ENCODE results near the gene WWC2.

Gene WWC2

GRCh38 chr4:183262776-183263100 is 163.7 kb downstream of the WWC2 start:
- H3K4me2 ChIP-seq (ENCODE audit: low read depth, low read length, poor library complexity, severe bottlenecking): peak overlapping the region; percentile 23
- H3F3A ChIP-seq (ENCODE audit: low read depth): no peaks in the 10 kb centered on the region
- no peaks in the 10 kb centered on the region for H3K9me3 ChIP-seq (ENCODE audit: insufficient read depth, low read depth, low read length)
- H3K9ac ChIP-seq (ENCODE audit: low read depth, low read length, poor library complexity, severe bottlenecking): no peak overlapping the region
- H3K4me3 ChIP-seq (ENCODE audit: low read length, poor library complexity, severe bottlenecking): no peak overlapping the region
- H2AFZ ChIP-seq (ENCODE audit: low read length): peak overlapping the region; percentile 83
- no peaks in the 10 kb centered on the region for H3K9me2 ChIP-seq (replicated peaks; ENCODE audit: low read depth, low read length)
- H3K27me3 ChIP-seq (ENCODE audit: insufficient read depth, low read length, poor library complexity, severe bottlenecking): no peaks in the 10 kb centered on the region
- TF ChIP-seq EZH2phosphoT487 (IDR thresholded peaks at IDR 0.05; ENCODE audit: borderline replicate concordance) (no peak), CTCF (conservative IDR thresholded peaks at IDR 0.05; ENCODE audit: low read length) (no peak)
- no peaks in the 10 kb centered on the region for H3K36me3 ChIP-seq (ENCODE audit: insufficient read depth, low read length)
- no peaks in the 10 kb centered on the region for H3K79me2 ChIP-seq (ENCODE audit: insufficient read depth, low read length)
- H3K4me1 ChIP-seq (ENCODE audit: insufficient read depth, low read length, poor library complexity, severe bottlenecking): peaks cover 3% of the 10 kb centered on the region
- H4K20me1 ChIP-seq (ENCODE audit: insufficient read depth, low read length, poor library complexity, severe bottlenecking): no peaks in the 10 kb centered on the region

GRCh38 chr4:183263787-183264386 is 164.8 kb downstream of the WWC2 start:
- no peak overlapping the region for H2AFZ ChIP-seq (ENCODE audit: low read length)
- H3K9ac ChIP-seq (ENCODE audit: low read depth, low read length, poor library complexity, severe bottlenecking): no peak overlapping the region
- H3K4me3 ChIP-seq (ENCODE audit: low read length, poor library complexity, severe bottlenecking): no peak overlapping the region
- TF ChIP-seq EZH2phosphoT487 (IDR thresholded peaks at IDR 0.05; ENCODE audit: borderline replicate concordance): no peak
- no peak for TF ChIP-seq CTCF (conservative IDR thresholded peaks at IDR 0.05; ENCODE audit: low read length)
- no peaks in the 10 kb centered on the region for H4K20me1 ChIP-seq (ENCODE audit: insufficient read depth, low read length, poor library complexity, severe bottlenecking)
- H3K79me2 ChIP-seq (ENCODE audit: insufficient read depth, low read length): no peaks in the 10 kb centered on the region
- H3K36me3 ChIP-seq (ENCODE audit: insufficient read depth, low read length): no peaks in the 10 kb centered on the region
- no peaks in the 10 kb centered on the region for H3K9me2 ChIP-seq (replicated peaks; ENCODE audit: low read depth, low read length)
- no peaks in the 10 kb centered on the region for H3K27me3 ChIP-seq (ENCODE audit: insufficient read depth, low read length, poor library complexity, severe bottlenecking)
- H3F3A ChIP-seq (ENCODE audit: low read depth): no peaks in the 10 kb centered on the region
- H3K4me1 ChIP-seq (ENCODE audit: insufficient read depth, low read length, poor library complexity, severe bottlenecking): peaks cover 3% of the 10 kb centered on the region
- no peaks in the 10 kb centered on the region for H3K9me3 ChIP-seq (ENCODE audit: insufficient read depth, low read depth, low read length)
- no peak overlapping the region for H3K4me2 ChIP-seq (ENCODE audit: low read depth, low read length, poor library complexity, severe bottlenecking)

- Histone ChIP-seq H3K9me2 (replicated peaks; ENCODE audit: low read depth, low read length) (no peaks in the 10 kb centered on the region), H3K9me3 (ENCODE audit: insufficient read depth, low read depth, low read length) (no peaks in the 10 kb centered on the region), H3K4me2 (ENCODE audit: low read depth, low read length, poor library complexity, severe bottlenecking) (no peak overlapping the region), H3K27me3 (ENCODE audit: insufficient read depth, low read length, poor library complexity, severe bottlenecking) (no peaks in the 10 kb centered on the region), H2AFZ (ENCODE audit: low read length) (no peak overlapping the region), H3K9ac (ENCODE audit: low read depth, low read length, poor library complexity, severe bottlenecking) (no peak overlapping the region), H4K20me1 (ENCODE audit: insufficient read depth, low read length, poor library complexity, severe bottlenecking) (no peaks in the 10 kb centered on the region), H3F3A (ENCODE audit: low read depth) (no peaks in the 10 kb centered on the region), H3K4me3 (ENCODE audit: low read length, poor library complexity, severe bottlenecking) (no peak overlapping the region), H3K36me3 (ENCODE audit: insufficient read depth, low read length) (no peaks in the 10 kb centered on the region), H3K79me2 (ENCODE audit: insufficient read depth, low read length) (no peaks in the 10 kb centered on the region), H3K4me1 (ENCODE audit: insufficient read depth, low read length, poor library complexity, severe bottlenecking) (peaks cover 3% of the 10 kb centered on the region)
- TF ChIP-seq EZH2phosphoT487 (IDR thresholded peaks at IDR 0.05; ENCODE audit: borderline replicate concordance) (no peak), CTCF (conservative IDR thresholded peaks at IDR 0.05; ENCODE audit: low read length) (no peak)
Observed at GRCh38 chr4:183264614-183265013, 165.6 kb downstream of the WWC2 start.

All from Loucy (cell line).